Measurements from ENCODE around the gene HORMAD2. TPM values are rescaled to one million over a fixed set of nuclear protein-coding genes. Genes with fewer than 3 reads are reported as not detected.

HORMAD2 gene
- total RNA-seq, 1 experiment from 2014 or later, result not detected

- TF ChIP-seq, protein P1, sequence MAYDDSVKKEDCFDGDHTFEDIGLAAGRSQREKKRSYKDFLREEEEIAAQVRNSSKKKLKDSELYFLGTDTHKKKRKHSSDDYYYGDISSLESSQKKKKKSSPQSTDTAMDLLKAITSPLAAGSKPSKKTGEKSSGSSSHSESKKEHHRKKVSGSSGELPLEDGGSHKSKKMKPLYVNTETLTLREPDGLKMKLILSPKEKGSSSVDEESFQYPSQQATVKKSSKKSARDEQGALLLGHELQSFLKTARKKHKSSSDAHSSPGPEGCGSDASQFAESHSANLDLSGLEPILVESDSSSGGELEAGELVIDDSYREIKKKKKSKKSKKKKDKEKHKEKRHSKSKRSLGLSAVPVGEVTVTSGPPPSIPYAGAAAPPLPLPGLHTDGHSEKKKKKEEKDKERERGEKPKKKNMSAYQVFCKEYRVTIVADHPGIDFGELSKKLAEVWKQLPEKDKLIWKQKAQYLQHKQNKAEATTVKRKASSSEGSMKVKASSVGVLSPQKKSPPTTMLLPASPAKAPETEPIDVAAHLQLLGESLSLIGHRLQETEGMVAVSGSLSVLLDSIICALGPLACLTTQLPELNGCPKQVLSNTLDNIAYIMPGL (CRISPR knock-in tag; IDR thresholded peaks at IDR 0.05), result no peak
- TF ChIP-seq, protein P2, sequence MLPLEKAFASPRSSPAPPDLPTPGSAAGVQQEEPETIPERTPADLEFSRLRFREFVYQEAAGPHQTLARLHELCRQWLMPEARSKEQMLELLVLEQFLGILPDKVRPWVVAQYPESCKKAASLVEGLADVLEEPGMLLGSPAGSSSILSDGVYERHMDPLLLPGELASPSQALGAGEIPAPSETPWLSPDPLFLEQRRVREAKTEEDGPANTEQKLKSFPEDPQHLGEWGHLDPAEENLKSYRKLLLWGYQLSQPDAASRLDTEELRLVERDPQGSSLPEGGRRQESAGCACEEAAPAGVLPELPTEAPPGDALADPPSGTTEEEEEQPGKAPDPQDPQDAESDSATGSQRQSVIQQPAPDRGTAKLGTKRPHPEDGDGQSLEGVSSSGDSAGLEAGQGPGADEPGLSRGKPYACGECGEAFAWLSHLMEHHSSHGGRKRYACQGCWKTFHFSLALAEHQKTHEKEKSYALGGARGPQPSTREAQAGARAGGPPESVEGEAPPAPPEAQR (CRISPR knock-in tag; IDR thresholded peaks at IDR 0.05), result no peak
- TF ChIP-seq ZNF281 (CRISPR knock-in tag; IDR thresholded peaks at IDR 0.05), result no peak
- no peak for TF ChIP-seq ATF3 (CRISPR knock-in tag; conservative IDR thresholded peaks at IDR 0.05)
Measured at GRCh38 chr22:30094804-30095203, 14.5 kb downstream of the HORMAD2 start (continued).

GRCh38 chr22:30097861-30098260 lies 17.6 kb downstream of the HORMAD2 start:
- peaks cover 34% of the 10 kb centered on the region for H3K9me3 Mint-ChIP-seq
- POLR2A ChIA-PET, result no interaction called here
- ATAC-seq, result no peak
- TF ChIP-seq PRDM15 (CRISPR knock-in tag; IDR thresholded peaks at IDR 0.05) (no peak), ZBTB43 (CRISPR knock-in tag; IDR thresholded peaks at IDR 0.05) (no peak), NR1H2 (CRISPR knock-in tag; IDR thresholded peaks at IDR 0.05) (no peak), ZNF396 (CRISPR knock-in tag; IDR thresholded peaks at IDR 0.05; ENCODE audit: borderline replicate concordance) (no peak), ZNF317 (CRISPR knock-in tag; IDR thresholded peaks at IDR 0.05; ENCODE audit: borderline replicate concordance, low read depth) (no peak), HMGA2 (CRISPR knock-in tag; IDR thresholded peaks at IDR 0.05) (no peak), FOXK1 (CRISPR knock-in tag; IDR thresholded peaks at IDR 0.05) (no peak), CTCF (IDR thresholded peaks at IDR 0.05) (no peak), TEAD4 (CRISPR knock-in tag; IDR thresholded peaks at IDR 0.05) (no peak)
- TF ChIP-seq, protein P3, sequence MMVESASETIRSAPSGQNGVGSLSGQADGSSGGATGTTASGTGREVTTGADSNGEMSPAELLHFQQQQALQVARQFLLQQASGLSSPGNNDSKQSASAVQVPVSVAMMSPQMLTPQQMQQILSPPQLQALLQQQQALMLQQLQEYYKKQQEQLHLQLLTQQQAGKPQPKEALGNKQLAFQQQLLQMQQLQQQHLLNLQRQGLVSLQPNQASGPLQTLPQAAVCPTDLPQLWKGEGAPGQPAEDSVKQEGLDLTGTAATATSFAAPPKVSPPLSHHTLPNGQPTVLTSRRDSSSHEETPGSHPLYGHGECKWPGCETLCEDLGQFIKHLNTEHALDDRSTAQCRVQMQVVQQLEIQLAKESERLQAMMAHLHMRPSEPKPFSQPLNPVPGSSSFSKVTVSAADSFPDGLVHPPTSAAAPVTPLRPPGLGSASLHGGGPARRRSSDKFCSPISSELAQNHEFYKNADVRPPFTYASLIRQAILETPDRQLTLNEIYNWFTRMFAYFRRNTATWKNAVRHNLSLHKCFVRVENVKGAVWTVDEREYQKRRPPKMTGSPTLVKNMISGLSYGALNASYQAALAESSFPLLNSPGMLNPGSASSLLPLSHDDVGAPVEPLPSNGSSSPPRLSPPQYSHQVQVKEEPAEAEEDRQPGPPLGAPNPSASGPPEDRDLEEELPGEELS (CRISPR knock-in tag; IDR thresholded peaks at IDR 0.05), result no peak
- TF ChIP-seq, protein P4, sequence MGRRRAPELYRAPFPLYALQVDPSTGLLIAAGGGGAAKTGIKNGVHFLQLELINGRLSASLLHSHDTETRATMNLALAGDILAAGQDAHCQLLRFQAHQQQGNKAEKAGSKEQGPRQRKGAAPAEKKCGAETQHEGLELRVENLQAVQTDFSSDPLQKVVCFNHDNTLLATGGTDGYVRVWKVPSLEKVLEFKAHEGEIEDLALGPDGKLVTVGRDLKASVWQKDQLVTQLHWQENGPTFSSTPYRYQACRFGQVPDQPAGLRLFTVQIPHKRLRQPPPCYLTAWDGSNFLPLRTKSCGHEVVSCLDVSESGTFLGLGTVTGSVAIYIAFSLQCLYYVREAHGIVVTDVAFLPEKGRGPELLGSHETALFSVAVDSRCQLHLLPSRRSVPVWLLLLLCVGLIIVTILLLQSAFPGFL (CRISPR knock-in tag; IDR thresholded peaks at IDR 0.05; ENCODE audit: borderline replicate concordance), result no peak
- TF ChIP-seq, protein P5, sequence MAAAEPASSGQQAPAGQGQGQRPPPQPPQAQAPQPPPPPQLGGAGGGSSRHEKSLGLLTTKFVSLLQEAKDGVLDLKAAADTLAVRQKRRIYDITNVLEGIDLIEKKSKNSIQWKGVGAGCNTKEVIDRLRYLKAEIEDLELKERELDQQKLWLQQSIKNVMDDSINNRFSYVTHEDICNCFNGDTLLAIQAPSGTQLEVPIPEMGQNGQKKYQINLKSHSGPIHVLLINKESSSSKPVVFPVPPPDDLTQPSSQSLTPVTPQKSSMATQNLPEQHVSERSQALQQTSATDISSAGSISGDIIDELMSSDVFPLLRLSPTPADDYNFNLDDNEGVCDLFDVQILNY (CRISPR knock-in tag; IDR thresholded peaks at IDR 0.05), result no peak

More at GRCh38 chr22:30097861-30098260, 17.6 kb downstream of the HORMAD2 start:
- no peaks in the 10 kb centered on the region; the same call in 1 of the 2 replicates for H3K27me3 Mint-ChIP-seq (ENCODE audit: low read depth)
- no peak overlapping the region for H3K27ac Mint-ChIP-seq
- CTCF ChIA-PET, result interaction anchor here (1.7 kb wide), 1 partner anchor 158 kb away, joined by 4 read pairs; no protein-coding TSS in a partner anchor
- H3K36me3 Mint-ChIP-seq, result peaks cover 23% of the 10 kb centered on the region
- H3K4me1 Mint-ChIP-seq, result no peaks in the 10 kb centered on the region
- no peak for DNase-seq (ENCODE audit: low spot score)
- H3K4me3 Mint-ChIP-seq, result no peak overlapping the region
